ENCODE data around the gene NTSR1.

DNA sequence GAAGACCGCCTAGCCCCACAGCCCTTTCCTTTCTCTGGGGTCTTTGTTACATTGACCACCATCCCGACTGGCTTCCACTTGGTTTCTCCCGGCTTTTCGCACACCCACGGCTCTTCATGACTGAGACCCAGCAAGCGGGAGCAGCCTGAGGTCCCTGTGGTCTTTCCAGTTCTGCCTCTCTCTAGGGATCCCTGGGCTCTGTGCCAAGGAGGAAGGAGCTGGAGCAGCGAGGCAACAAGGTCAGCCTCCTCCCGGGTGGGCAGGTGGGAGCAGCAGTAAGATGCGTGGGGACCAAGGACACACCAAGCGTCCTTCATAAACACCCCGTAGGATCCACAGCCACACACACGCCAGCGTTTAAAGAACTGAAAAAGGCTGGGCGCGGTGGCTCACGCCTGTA is 58.1 kb downstream of the NTSR1 start:
- TF ChIP-seq FOXA1 (IDR thresholded peaks at IDR 0.05) (no peak), JUND (IDR thresholded peaks at IDR 0.05) (no peak), TAF1 (conservative IDR thresholded peaks at IDR 0.05) (no peak), HNF4A (conservative IDR thresholded peaks at IDR 0.05) (no peak), GABPA (IDR thresholded peaks at IDR 0.05 in 1 of 2, conservative IDR thresholded peaks at IDR 0.05 in 1 of 2) (no peak), YY1 (IDR thresholded peaks at IDR 0.05) (no peak)
- TF ChIP-seq, protein P1, sequence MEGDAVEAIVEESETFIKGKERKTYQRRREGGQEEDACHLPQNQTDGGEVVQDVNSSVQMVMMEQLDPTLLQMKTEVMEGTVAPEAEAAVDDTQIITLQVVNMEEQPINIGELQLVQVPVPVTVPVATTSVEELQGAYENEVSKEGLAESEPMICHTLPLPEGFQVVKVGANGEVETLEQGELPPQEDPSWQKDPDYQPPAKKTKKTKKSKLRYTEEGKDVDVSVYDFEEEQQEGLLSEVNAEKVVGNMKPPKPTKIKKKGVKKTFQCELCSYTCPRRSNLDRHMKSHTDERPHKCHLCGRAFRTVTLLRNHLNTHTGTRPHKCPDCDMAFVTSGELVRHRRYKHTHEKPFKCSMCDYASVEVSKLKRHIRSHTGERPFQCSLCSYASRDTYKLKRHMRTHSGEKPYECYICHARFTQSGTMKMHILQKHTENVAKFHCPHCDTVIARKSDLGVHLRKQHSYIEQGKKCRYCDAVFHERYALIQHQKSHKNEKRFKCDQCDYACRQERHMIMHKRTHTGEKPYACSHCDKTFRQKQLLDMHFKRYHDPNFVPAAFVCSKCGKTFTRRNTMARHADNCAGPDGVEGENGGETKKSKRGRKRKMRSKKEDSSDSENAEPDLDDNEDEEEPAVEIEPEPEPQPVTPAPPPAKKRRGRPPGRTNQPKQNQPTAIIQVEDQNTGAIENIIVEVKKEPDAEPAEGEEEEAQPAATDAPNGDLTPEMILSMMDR (IDR thresholded peaks at IDR 0.05; ENCODE audit: low read depth, low read length, missing input control) = no peak
- TF ChIP-seq, protein P2, sequence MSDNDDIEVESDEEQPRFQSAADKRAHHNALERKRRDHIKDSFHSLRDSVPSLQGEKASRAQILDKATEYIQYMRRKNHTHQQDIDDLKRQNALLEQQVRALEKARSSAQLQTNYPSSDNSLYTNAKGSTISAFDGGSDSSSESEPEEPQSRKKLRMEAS (IDR thresholded peaks at IDR 0.05) = no peak
- TF ChIP-seq, protein P3, sequence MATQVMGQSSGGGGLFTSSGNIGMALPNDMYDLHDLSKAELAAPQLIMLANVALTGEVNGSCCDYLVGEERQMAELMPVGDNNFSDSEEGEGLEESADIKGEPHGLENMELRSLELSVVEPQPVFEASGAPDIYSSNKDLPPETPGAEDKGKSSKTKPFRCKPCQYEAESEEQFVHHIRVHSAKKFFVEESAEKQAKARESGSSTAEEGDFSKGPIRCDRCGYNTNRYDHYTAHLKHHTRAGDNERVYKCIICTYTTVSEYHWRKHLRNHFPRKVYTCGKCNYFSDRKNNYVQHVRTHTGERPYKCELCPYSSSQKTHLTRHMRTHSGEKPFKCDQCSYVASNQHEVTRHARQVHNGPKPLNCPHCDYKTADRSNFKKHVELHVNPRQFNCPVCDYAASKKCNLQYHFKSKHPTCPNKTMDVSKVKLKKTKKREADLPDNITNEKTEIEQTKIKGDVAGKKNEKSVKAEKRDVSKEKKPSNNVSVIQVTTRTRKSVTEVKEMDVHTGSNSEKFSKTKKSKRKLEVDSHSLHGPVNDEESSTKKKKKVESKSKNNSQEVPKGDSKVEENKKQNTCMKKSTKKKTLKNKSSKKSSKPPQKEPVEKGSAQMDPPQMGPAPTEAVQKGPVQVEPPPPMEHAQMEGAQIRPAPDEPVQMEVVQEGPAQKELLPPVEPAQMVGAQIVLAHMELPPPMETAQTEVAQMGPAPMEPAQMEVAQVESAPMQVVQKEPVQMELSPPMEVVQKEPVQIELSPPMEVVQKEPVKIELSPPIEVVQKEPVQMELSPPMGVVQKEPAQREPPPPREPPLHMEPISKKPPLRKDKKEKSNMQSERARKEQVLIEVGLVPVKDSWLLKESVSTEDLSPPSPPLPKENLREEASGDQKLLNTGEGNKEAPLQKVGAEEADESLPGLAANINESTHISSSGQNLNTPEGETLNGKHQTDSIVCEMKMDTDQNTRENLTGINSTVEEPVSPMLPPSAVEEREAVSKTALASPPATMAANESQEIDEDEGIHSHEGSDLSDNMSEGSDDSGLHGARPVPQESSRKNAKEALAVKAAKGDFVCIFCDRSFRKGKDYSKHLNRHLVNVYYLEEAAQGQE (IDR thresholded peaks at IDR 0.05) = no peak
